Measurements from ENCODE around the gene DENND1A.

GRCh38 chr9:123640792-123641222 is 289.1 kb downstream of the DENND1A start:
- no peak for TF ChIP-seq ARNT (IDR thresholded peaks at IDR 0.05)
- TF ChIP-seq CTBP1 (IDR thresholded peaks at IDR 0.05; ENCODE audit: borderline replicate concordance), result no peak
- no peak for TF ChIP-seq BHLHE40 (IDR thresholded peaks at IDR 0.05; ENCODE audit: borderline replicate concordance)
- TF ChIP-seq ELF4 (IDR thresholded peaks at IDR 0.05), result no peak

Data from HEK293T (cell line).